Fibroblast of lung (primary cell): ENCODE measurements around the gene TBC1D22A. TPM values are rescaled to one million over a fixed set of nuclear protein-coding genes. Genes with fewer than 3 reads are reported as not detected.

ENCODE experiments used
- DNase-seq, 2 donors: peaks; one replicate each; pipeline versions ENCODE4 v3.0.0 to v3.0.0-alpha.2; 2010; ENCODE audit warnings: low read depth in 2 of 2
- H2AFZ ChIP-seq: 2 replicates; pipeline ENCODE4 v1.5.1; 2012; ENCODE audit warnings: low read length, control low read depth, inconsistent platforms
- H3K27ac ChIP-seq: 2 replicates; pipeline ENCODE4 v1.5.1; 2011; ENCODE audit warnings: low read length, control low read depth; ENCODE audit not compliant: insufficient read depth
- H3K27me3 ChIP-seq: 2 replicates; pipeline ENCODE4 v1.5.1; 2011; ENCODE audit warnings: mild to moderate bottlenecking, low read length; ENCODE audit not compliant: control insufficient read depth, insufficient read depth
- H3K36me3 ChIP-seq: 2 replicates; pipeline ENCODE4 v1.5.1; 2011; ENCODE audit warnings: low read length; ENCODE audit not compliant: control insufficient read depth, insufficient read depth
- H3K4me1 ChIP-seq: 2 replicates; pipeline ENCODE4 v1.5.1; 2011; ENCODE audit warnings: low read length; ENCODE audit not compliant: control insufficient read depth, insufficient read depth; ENCODE audit errors: extremely low read depth
- H3K4me2 ChIP-seq: 2 replicates; pipeline ENCODE4 v1.5.1; 2011; ENCODE audit warnings: low read length, control low read depth; ENCODE audit not compliant: insufficient read depth; ENCODE audit errors: extremely low read depth
- H3K4me3 ChIP-seq, 4 experiments: fragments of 200-600 bp in 1 of 4; sonication (generic) in 1 of 4; replicated peaks in 1 of 4; 2 replicates each; pipeline ENCODE4 v1.5.1; 2011 to 2016; ENCODE audit warnings: low read length in 4 of 4, low read depth in 3 of 4, mild to moderate bottlenecking in 3 of 4, control low read depth in 2 of 4, inconsistent platforms in 1 of 4, mixed read lengths in 1 of 4; ENCODE audit not compliant: insufficient read depth in 1 of 4; ENCODE audit errors: control extremely low read depth in 1 of 4
- H3K79me2 ChIP-seq: 2 replicates; pipeline ENCODE4 v1.5.1; 2012; ENCODE audit warnings: mild to moderate bottlenecking, low read length, inconsistent platforms; ENCODE audit not compliant: control insufficient read depth, insufficient read depth
- H3K9ac ChIP-seq: 2 replicates; pipeline ENCODE4 v1.5.1; 2011; ENCODE audit warnings: mild to moderate bottlenecking, low read length, control low read depth; ENCODE audit not compliant: insufficient read depth
- H3K9me3 ChIP-seq: 2 replicates; pipeline ENCODE4 v1.5.1; 2012; ENCODE audit warnings: low read depth, low read length; ENCODE audit not compliant: control insufficient read depth, insufficient read depth
- H4K20me1 ChIP-seq: 2 replicates; pipeline ENCODE4 v1.5.1; 2011; ENCODE audit warnings: low read length; ENCODE audit not compliant: control insufficient read depth, insufficient read depth; ENCODE audit errors: extremely low read depth
- CTCF ChIP-seq, 2 donors: IDR thresholded peaks in 1 of 2; conservative IDR thresholded peaks in 1 of 2; 1 replicate in 1 of 2; 2 replicates in 1 of 2; pipeline ENCODE4 v1.5.1; 2011 to 2012; ENCODE audit warnings: low read length in 2 of 2, control low read depth in 1 of 2, inconsistent platforms in 1 of 2, low read depth in 1 of 2, mild to moderate bottlenecking in 1 of 2
- EZH2 ChIP-seq: IDR thresholded peaks from 2 replicates; pipeline ENCODE4 v1.5.1; 2012; ENCODE audit warnings: low read length, control low read depth, mild to moderate bottlenecking; ENCODE audit errors: missing control alignments
- polyA plus RNA-seq, 2 donors: library from polyadenylated mRNA; depleted of rRNA in 1 of 2; stranded (reverse) in 1 of 2; unstranded in 1 of 2; fragments of >200 nt; gene quantifications; 2 replicates each; pipeline ENCODE4 v1.2.1, GENCODE V29; 2011 to 2012; ENCODE audit warnings: missing spikeins in 1 of 2
- total RNA-seq: library from RNA; depleted of rRNA; stranded (reverse); fragments of >200 nt; gene quantifications from 2 replicates; pipeline ENCODE4 v1.2.1, GENCODE V29; 2014

Gene TBC1D22A
- total and polyA plus RNA-seq, 2 donors (not counting 1 experiment from before 2014, with no cell fraction given) = 11.6 to 17.6 TPM

- TF ChIP-seq EZH2 = no peak
- TF ChIP-seq CTCF (conservative IDR thresholded peaks at IDR 0.05 in 1 of 2, IDR thresholded peaks at IDR 0.05 in 1 of 2; ENCODE audit: low read depth in 1 of 2, low read length in 2 of 2) = no peak
- H3K9me3 ChIP-seq = no peaks in the 10 kb centered on the region
- H3K79me2 ChIP-seq = no peaks in the 10 kb centered on the region
- no peaks in the 10 kb centered on the region for H4K20me1 ChIP-seq
- H3K9ac ChIP-seq = no peak overlapping the region
- H3K4me2 ChIP-seq = no peak overlapping the region
- DNase-seq = peak in 1 of 2 donors; percentile 51
- no peaks in the 10 kb centered on the region for H3K36me3 ChIP-seq
- H3K27me3 ChIP-seq = no peaks in the 10 kb centered on the region
- H3K4me1 ChIP-seq = no peaks in the 10 kb centered on the region
- H2AFZ ChIP-seq = no peak overlapping the region
- H3K4me3 ChIP-seq = no peak overlapping the region
- no peak overlapping the region for H3K27ac ChIP-seq
These were observed 308.8 kb downstream of the TBC1D22A start for GRCh38 chr22:47071078-47071806.

DNA sequence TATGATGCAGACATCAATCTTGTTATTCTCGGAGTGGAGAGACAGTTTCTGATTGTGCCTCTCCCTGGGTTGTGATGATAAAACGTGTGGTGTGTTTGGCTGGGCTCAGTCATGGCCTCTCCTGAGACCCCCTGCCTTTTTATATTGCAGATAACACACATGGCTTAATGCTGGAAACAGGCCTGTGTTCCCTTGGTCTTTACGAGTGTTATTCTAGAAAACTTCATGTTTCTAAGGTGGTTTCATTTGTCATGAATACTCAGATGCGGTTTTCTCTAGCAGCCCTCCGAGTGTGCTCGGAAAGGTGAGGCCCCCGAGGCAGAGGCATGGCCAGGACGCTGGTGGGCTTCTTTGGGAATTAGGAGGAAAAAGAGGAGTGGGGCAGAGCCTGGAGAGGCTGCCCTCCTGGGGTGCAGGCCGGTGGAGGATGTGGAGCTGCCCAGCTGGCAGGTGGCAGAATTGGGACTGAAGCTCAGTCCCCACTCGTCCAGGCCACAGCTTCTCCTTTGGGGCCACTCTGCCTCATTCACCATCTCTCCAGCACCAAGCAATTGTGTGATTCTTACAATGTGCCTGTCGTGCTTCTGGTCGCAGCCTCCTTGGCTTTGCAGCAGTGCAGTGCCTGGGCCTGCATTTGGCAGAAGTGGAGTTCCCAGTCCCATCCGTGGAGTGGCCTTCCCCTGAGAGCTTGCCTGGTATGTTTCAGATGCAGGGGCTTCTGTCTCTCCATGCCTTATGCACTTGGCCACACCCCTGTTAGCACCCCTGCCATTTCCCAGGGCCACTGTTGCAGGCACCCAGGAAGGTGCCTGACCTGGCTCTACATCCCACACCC lies 309.6 kb downstream of the TBC1D22A start:
- Histone ChIP-seq H3K79me2 (no peaks in the 10 kb centered on the region), H3K27me3 (no peaks in the 10 kb centered on the region), H2AFZ (no peak overlapping the region), H3K4me2 (no peak overlapping the region), H3K4me3 (no peak overlapping the region), H3K27ac (no peak overlapping the region), H3K9ac (no peak overlapping the region), H3K9me3 (no peaks in the 10 kb centered on the region), H3K4me1 (no peaks in the 10 kb centered on the region), H3K36me3 (no peaks in the 10 kb centered on the region), H4K20me1 (no peaks in the 10 kb centered on the region)
- DNase-seq = no peak
- TF ChIP-seq EZH2 (no peak), CTCF (conservative IDR thresholded peaks at IDR 0.05 in 1 of 2, IDR thresholded peaks at IDR 0.05 in 1 of 2; ENCODE audit: low read depth in 1 of 2, low read length in 2 of 2) (no peak)

GRCh38 chr22:47072642-47072967 lies 310.2 kb downstream of the TBC1D22A start:
- Histone ChIP-seq H3K36me3 (no peaks in the 10 kb centered on the region), H3K27me3 (no peaks in the 10 kb centered on the region), H3K9ac (no peak overlapping the region), H2AFZ (no peak overlapping the region), H3K4me2 (no peak overlapping the region), H4K20me1 (no peaks in the 10 kb centered on the region), H3K79me2 (no peaks in the 10 kb centered on the region), H3K9me3 (no peaks in the 10 kb centered on the region), H3K27ac (no peak overlapping the region), H3K4me3 (no peak overlapping the region), H3K4me1 (no peaks in the 10 kb centered on the region)
- DNase-seq = no peak
- TF ChIP-seq CTCF (conservative IDR thresholded peaks at IDR 0.05 in 1 of 2, IDR thresholded peaks at IDR 0.05 in 1 of 2; ENCODE audit: low read depth in 1 of 2, low read length in 2 of 2) (no peak), EZH2 (no peak)
